NB4 (cell line): ENCODE data around the gene UTP20.
"Not testable (repeated sequence)": the region's sequence is repeated elsewhere in the genome, so short reads cannot be mapped to it uniquely, and the experiment has no call there.

Experiments used
- DNase-seq: peaks from one replicate; pipeline ENCODE4 v3.0.0; 2010; ENCODE audit warnings: low read depth
- H3K4me3 ChIP-seq: one replicate; pipeline ENCODE4 v1.5.1; 2011; ENCODE audit warnings: mild to moderate bottlenecking, low read depth, low read length, moderate library complexity
- MYC ChIP-seq: IDR thresholded peaks from 2 replicates; pipeline ENCODE4 v1.6.1; 2011; ENCODE audit warnings: low read depth, low read length
- POLR2A ChIP-seq: IDR thresholded peaks from 2 replicates; pipeline ENCODE4 v1.6.1; 2011; ENCODE audit warnings: mild to moderate bottlenecking; ENCODE audit not compliant: insufficient read length; ENCODE audit errors: extremely low read depth
- TF ChIP-seq, protein P1 (sequence below): IDR thresholded peaks from one replicate; pipeline ENCODE4 v1.5.1; 2012; ENCODE audit warnings: low read depth, low read length
- TF ChIP-seq, protein P2 (sequence below): IDR thresholded peaks from 2 replicates; pipeline ENCODE4 v1.6.1; 2011; ENCODE audit warnings: low read depth, low read length

The UTP20 gene

DNA sequence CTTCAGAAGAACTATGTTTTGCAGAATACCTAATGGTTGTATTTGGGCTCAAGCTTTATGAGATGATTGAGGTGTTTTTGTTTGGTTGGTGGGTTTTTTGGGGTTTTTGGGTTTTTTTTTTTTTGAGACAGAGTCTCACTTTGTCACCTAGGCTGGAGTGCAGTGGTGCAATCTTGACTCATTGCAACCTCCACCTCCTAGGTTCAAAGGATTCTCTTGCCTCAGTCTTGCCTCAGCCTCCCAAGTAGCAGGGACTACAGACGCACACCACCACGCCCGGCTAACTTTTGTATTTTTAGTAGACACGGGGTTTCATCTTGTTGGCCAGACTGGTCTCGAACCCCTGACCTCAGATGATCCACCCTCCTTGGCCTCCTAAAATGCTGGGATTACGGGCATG is 88.1 kb downstream of the UTP20 start:
- no peak for DNase-seq
- TF ChIP-seq MYC: no peak
- TF ChIP-seq, protein P1, sequence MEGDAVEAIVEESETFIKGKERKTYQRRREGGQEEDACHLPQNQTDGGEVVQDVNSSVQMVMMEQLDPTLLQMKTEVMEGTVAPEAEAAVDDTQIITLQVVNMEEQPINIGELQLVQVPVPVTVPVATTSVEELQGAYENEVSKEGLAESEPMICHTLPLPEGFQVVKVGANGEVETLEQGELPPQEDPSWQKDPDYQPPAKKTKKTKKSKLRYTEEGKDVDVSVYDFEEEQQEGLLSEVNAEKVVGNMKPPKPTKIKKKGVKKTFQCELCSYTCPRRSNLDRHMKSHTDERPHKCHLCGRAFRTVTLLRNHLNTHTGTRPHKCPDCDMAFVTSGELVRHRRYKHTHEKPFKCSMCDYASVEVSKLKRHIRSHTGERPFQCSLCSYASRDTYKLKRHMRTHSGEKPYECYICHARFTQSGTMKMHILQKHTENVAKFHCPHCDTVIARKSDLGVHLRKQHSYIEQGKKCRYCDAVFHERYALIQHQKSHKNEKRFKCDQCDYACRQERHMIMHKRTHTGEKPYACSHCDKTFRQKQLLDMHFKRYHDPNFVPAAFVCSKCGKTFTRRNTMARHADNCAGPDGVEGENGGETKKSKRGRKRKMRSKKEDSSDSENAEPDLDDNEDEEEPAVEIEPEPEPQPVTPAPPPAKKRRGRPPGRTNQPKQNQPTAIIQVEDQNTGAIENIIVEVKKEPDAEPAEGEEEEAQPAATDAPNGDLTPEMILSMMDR: no peak
- no peak for TF ChIP-seq POLR2A
- TF ChIP-seq, protein P2, sequence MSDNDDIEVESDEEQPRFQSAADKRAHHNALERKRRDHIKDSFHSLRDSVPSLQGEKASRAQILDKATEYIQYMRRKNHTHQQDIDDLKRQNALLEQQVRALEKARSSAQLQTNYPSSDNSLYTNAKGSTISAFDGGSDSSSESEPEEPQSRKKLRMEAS: no peak
- H3K4me3 ChIP-seq: no peak overlapping the region

DNA sequence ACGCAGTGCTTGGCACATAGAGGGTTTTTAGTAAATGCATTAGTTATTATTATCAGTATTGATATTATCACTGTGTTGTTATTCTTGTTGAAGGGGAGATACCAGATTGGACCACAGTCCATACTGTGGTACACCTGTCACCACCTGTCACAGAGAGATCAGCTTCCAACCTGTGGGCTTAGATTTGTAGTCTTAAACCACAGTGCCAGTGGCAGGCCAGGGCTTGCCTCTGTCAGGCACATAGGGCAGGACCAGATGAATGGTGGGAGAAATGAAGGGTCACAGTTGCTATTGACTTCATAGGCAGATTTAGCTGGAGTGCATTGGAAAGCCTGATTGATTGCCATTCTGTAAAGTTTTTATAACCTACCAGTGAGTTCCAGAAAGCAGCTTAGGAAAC is 92.5 kb downstream of the UTP20 start:
- TF ChIP-seq, protein P2: no peak
- TF ChIP-seq, protein P1: no peak
- TF ChIP-seq MYC (no peak), POLR2A (no peak)
- no peak overlapping the region for H3K4me3 ChIP-seq
- no peak for DNase-seq

DNA sequence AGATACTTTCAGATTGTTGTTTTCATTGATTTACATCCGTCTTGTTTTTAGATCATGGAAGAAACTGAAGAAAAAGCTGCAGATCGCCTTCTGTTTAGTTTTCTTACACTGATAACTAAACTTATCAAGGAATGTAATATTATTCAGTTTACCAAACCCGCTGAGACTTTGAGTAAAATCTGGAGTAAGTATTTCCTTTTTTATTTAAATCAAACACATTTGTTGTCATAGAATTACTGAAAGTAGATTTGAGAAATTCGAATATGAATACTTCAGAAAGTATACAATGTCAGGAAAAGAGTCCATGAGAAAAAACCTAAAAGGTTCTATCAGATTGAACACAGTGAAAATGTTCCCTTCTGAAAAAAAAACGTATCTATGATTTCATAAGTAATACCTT is 95.7 kb downstream of the UTP20 start:
- DNase-seq: no peak
- no peak overlapping the region for H3K4me3 ChIP-seq
- TF ChIP-seq POLR2A: no peak
- TF ChIP-seq, protein P1: no peak
- TF ChIP-seq, protein P2: no peak
- no peak for TF ChIP-seq MYC

DNA sequence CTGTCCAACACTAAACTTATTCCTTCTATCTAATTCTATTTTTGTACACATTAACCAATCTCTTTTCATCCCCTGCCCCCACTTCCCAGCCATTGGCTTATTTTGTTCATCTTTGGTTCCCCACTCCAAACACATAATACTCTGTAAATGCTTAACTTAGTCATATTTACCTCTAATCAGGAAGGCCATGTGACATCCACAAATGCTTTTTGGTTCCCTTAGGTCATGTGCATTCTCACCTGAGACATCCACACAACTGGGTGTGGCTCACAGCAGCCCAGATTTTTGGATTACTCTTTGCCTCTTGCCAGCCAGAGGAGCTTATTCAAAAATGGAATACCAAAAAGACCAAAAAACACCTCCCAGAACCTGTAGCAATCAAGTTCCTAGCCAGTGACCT is 99.2 kb downstream of the UTP20 start:
- no peak for TF ChIP-seq MYC
- TF ChIP-seq POLR2A: no peak
- no peak overlapping the region for H3K4me3 ChIP-seq
- no peak for DNase-seq

DNA sequence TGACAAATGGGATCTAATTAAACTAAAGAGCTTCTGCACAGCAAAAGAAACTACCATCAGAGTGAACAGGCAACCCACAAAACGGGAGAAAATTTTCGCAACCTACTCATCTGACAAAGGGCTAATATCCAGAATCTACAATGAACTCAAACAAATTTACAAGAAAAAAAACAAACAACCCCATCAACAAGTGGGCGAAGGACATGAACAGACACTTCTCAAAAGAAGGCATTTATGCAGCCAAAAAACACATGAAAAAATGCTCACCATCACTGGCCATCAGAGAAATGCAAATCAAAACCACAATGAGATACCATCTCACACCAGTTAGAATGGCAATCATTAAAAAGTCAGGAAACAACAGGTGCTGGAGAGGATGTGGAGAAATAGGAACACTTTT is 111.3 kb downstream of the UTP20 start:
- H3K4me3 ChIP-seq, DNase-seq: not testable (repeated sequence)

DNA sequence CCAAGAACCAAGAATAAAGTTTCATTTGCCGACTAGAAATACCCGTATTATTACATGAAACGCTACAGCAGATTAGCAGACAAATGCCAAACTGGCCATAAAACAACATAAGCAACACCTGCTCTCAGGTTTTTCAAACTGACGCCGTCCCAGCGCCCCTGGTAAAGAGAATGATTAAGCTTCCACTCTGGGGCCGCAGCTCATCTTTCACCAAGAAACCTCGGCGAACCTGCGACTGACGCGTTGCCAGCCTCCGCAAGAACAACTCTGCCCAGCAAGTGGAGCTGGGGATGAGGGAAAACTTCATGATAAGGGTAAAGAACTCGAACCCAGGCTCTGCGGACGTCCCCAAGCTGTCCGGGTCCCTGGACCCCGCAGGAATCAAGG is 127.1 kb downstream of the UTP20 start:
- H3K4me3 ChIP-seq: peak overlapping the region; percentile 92
- TF ChIP-seq, protein P1: no peak
- TF ChIP-seq POLR2A (no peak), MYC (no peak)
- TF ChIP-seq, protein P2: no peak
- DNase-seq: no peak

DNA sequence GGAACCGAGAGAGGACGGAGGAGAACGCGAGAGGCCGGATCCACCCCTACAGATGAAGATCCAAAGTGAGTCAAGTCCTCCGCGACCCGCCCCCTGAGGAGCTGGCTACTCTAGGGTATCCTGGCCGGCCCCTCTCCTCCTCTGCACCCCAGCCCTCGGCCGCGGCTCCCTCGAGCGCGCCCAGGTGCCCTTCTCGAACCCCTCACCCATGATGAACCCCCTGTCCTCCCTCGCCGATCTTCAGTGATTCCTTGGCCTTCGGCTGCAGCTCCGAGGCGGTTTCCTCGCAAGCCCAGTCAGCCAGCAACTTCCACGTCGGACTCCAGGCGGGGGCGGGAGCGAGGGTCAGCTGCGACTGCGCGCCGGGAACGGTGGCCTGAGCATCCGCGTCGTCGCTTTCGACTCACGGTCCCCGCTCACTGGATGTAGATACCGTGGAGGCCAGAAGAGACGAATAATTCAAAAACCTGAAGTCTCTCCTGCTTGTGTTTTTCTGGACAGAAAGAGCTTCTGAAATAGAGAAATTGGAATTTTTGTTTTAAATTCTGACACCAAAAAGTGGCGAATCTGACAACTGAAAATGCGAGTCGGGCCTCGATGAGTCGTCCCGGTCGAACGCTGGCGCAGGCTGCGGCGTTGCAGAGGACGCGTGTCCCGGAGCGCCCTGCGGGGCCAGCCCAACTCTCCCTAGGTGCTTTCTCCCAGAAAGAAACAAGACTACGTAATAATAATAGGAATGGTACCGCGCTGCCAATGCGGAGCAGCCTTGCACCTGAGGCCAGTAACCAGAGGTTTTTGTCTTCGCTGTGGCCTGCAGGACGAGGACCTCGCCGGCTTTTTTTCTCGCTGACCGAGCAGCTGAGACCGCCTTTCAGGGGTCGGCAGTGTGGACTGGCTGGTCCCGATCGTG is 127.8 kb downstream of the UTP20 start, which contains the start of gene ARL1:
TSS of gene ARL1 (minus strand) at position 337 of the 910 bp plus-strand sequence. CDS start at position 210, 127 bp downstream.
- TF ChIP-seq MYC: peak; percentile 92
- TF ChIP-seq POLR2A: peak; percentile 87
- TF ChIP-seq, protein P2: peak; percentile 80
- TF ChIP-seq, protein P1: no peak
- peak within 1 kb of the TSS; percentile 92 for H3K4me3 ChIP-seq
- peak; percentile 95 for DNase-seq

DNA sequence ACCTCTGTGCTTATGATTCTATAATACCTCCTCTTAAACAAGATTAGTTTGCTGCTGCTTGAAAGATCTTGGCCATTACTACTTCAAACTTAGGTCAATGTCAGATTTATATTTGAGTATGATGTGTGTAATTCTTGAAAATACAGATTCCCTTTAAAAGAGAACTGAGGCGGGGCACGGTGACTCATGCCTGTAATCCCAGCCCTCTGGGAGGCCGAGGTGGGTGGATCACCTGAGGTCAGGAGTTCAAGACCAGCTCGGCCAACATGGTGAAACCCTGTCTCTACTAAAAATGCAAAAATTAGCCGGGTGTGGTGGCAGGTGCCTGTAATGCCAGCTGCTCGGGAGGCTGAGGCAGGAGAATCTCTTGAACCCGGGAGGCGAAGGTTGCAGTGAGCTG is 130.3 kb downstream of the UTP20 start:
- H3K4me3 ChIP-seq: not testable (repeated sequence)

More for the DNA sequence above, 130.3 kb downstream of the UTP20 start:
- DNase-seq: not testable (repeated sequence)
